ENCODE data around the gene SEPTIN10. TPM values are rescaled to one million over a fixed set of nuclear protein-coding genes. Genes with fewer than 3 reads are reported as not detected.

SEPTIN10 gene
- total RNA-seq, 1 experiment from 2014 or later: 100.0 TPM

- Histone ChIP-seq H3K4me3 (ENCODE audit: low read depth in 2 of 2, low read length in 2 of 2) (no peak overlapping the region), H3K27me3 (ENCODE audit: control insufficient read depth, insufficient read depth, low read length) (no peaks in the 10 kb centered on the region), H3K4me1 (ENCODE audit: control insufficient read depth, insufficient read depth, low read length) (peaks cover 27% of the 10 kb centered on the region), H3K9me3 (ENCODE audit: control insufficient read depth, insufficient read depth, low read depth, low read length) (no peaks in the 10 kb centered on the region), H3K27ac (ENCODE audit: low read length) (no peak overlapping the region), H3K36me3 (ENCODE audit: control insufficient read depth, insufficient read depth, low read length) (no peaks in the 10 kb centered on the region)
- DNase-seq (ENCODE audit: low read depth, low spot score) (no peak), ATAC-seq (no peak)
- ChIA-PET CTCF (no interaction called here), POLR2A (interaction anchor here (0.7 kb wide), 1 partner anchor 126 kb away, joined by 5 read pairs; no protein-coding TSS in a partner anchor)
- intact Hi-C loops (cut with micrococcal nuclease; ENCODE audit: unreplicated experiment) (no loop called here), in situ Hi-C loops (cut with HindIII; ENCODE audit: low pct_unique_long_range_greater_than_20kb, low sequenced_read_pairs) (no loop called here)
- TF ChIP-seq SIN3A (IDR thresholded peaks at IDR 0.05; ENCODE audit: borderline replicate concordance, insufficient read depth, low read depth, low read length) (no peak), REST (IDR thresholded peaks at IDR 0.05; ENCODE audit: insufficient read depth in 1 of 2, low read depth in 2 of 2, low read length in 1 of 2) (no peak), CTCF (IDR thresholded peaks at IDR 0.05) (no peak), POLR2AphosphoS5 (IDR thresholded peaks at IDR 0.05; ENCODE audit: low read depth, low read length) (no peak), TCF7L2 (IDR thresholded peaks at IDR 0.05; ENCODE audit: low read depth, low read length) (no peak)
- no TSS peak for BruUV-seq (replicated peaks)
Measured at GRCh38 chr2:109602617-109603188, 11.1 kb downstream of the SEPTIN10 start.

GRCh38 chr2:109601783-109602182 lies 12.0 kb downstream of the SEPTIN10 start:
- ChIA-PET CTCF (interaction anchor here (1.3 kb wide), 1 partner anchor 11 kb away, joined by 5 read pairs; no protein-coding TSS in a partner anchor), POLR2A (interaction anchor here (1.1 kb wide), 1 partner anchor 13 kb away, joined by 6 read pairs; the partner anchor contains the start of gene SOWAHC)
- H3K27me3 ChIP-seq (ENCODE audit: control insufficient read depth, insufficient read depth, low read length): no peaks in the 10 kb centered on the region
- H3K4me3 ChIP-seq (ENCODE audit: low read depth in 2 of 2, low read length in 2 of 2): no peak overlapping the region
- H3K36me3 ChIP-seq (ENCODE audit: control insufficient read depth, insufficient read depth, low read length): no peaks in the 10 kb centered on the region
- no peak for DNase-seq (ENCODE audit: low read depth, low spot score)
- in situ Hi-C loops (cut with HindIII; ENCODE audit: low pct_unique_long_range_greater_than_20kb, low sequenced_read_pairs) (no loop called here), intact Hi-C loops (cut with micrococcal nuclease; ENCODE audit: unreplicated experiment) (no loop called here)
- H3K4me1 ChIP-seq (ENCODE audit: control insufficient read depth, insufficient read depth, low read length): peaks cover 18% of the 10 kb centered on the region
- H3K9me3 ChIP-seq (ENCODE audit: control insufficient read depth, insufficient read depth, low read depth, low read length): no peaks in the 10 kb centered on the region
- ATAC-seq: no peak
- no TSS peak for BruUV-seq (replicated peaks)
- TF ChIP-seq SIN3A (IDR thresholded peaks at IDR 0.05; ENCODE audit: borderline replicate concordance, insufficient read depth, low read depth, low read length) (no peak), REST (IDR thresholded peaks at IDR 0.05; ENCODE audit: insufficient read depth in 1 of 2, low read depth in 2 of 2, low read length in 1 of 2) (no peak), TCF7L2 (IDR thresholded peaks at IDR 0.05; ENCODE audit: low read depth, low read length) (no peak), POLR2AphosphoS5 (IDR thresholded peaks at IDR 0.05; ENCODE audit: low read depth, low read length) (no peak), CTCF (IDR thresholded peaks at IDR 0.05) (no peak)
- no peak overlapping the region for H3K27ac ChIP-seq (ENCODE audit: low read length)
